ENCODE measurements around the gene RFX8.
A peak's percentile ranks its signal among the peaks of the same experiment; 100 is the strongest.
"Not testable (repeated sequence)": the region's sequence is repeated elsewhere in the genome, so short reads cannot be mapped to it uniquely, and the experiment has no call there.

RFX8 gene

DNA sequence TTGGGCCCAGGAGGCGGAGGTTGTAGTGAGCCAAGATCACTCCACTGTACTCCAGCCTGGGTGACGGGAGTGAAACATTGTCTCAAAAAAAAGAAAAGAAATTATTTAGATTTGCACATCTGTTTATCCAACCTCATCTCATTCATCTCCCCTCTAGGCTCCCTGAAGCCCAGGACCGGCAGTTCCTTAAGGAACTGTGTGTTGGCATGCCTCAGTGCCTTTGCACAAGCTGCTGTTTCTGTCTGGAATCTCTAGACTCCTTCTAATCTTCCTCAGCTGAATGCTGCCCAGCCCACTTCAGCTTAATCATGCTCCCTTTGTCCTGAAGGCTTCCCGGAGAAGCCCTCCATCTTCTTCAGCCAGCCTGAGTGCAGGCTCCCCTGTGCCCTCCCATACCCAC, 10.9 kb upstream of the RFX8 start:
- DNase-seq, result no peak

DNA sequence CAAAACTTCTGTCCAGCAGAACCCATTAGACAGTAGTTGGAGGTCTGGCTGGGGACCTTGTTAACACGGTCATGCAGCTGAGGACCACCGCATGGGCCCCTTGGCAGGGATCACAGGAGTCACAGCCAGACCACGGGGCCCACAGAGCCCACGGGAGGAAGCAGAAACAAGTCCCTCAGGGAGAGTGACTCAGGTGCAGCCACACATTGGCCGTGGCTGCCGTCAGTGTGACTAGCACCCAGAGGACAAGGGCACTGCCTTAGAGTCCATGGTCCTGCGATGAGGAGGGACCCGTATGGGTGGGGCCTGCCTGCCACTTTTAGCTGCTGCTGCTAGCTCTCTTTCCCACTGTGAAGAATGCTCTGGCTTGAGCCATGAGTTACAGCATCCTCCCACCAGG, 5.9 kb upstream of the RFX8 start:
- no peak for DNase-seq

DNA sequence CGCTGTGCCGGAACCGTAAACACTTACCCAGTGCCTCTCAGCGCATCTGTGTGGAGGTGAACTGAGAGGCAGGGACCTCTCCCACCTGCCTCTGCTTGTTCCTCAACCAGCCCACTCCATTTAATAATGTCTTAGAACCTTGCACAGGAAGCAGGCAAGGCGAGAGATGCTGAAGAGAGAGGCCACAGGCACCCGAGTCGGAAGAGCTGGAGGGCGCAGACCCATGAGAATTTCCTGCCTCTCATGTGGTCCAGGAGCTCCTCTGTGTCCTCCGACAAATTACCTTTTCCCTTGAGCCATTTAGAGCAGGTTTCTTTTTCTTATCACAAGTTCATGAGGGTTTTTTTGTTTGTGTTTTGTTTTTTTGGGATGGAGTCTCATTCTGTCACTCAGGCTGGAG, 4.9 kb upstream of the RFX8 start:
- no peak for DNase-seq

DNA sequence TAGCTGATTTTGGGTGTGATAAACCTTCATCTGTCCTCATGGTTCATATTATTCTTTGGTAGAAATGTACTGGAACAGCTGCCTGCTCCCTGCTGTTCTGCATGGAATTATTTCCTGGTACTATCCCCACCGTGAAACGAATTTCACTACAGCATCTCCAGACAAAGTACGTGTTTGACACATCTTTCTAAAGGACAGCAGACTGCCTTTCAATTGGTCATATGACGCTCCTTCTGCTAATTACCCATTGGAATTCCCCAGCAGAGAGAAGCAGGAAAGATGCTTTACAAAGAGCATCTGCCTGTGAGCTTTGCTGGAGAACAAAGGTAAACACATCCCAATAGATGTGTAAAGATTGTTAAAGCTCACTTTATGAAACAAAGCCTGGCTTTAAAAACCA, 4.4 kb upstream of the RFX8 start:
- no peak for DNase-seq

GRCh38 chr2:101478181-101479001, 3.5 kb upstream of the RFX8 start:
- no peak for DNase-seq

- no peak for DNase-seq
Measured at GRCh38 chr2:101477556-101477955, 2.6 kb upstream of the RFX8 start.

DNA sequence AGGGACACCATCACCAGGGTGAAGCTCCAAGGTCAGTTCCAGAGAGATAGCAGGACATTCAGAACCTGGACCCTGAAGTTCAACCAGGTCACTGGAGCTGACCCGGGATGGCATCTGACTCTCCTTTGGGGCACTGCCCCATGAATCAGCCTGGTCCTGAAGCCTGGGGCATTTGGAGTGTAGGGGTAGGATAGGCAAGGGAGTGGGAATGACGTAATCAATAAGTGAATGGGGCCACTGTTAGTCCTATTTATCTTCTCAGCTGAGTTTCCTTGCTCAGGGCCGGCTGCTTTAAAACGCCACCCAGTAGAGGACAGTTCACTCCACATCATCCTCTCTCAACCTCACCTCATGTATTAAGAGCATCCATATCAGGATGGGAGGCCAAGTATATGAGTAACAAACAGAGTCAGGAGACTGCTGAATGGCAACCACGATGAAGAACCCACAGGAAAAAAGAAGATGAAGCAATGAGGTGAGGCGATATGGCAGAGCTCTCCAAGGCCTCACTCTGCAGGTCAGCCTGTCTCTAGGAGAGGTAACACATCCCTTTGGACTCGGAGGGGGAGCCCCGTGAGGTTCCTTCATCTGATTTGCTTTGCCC, 1.8 kb upstream of the RFX8 start:
- DNase-seq, result no peak

- DNase-seq, result no peak
Measured at GRCh38 chr2:101473911-101474701, 806 bp downstream of the RFX8 start.

- no peak for DNase-seq
Measured at GRCh38 chr2:101473591-101473910, 1.4 kb downstream of the RFX8 start.

DNA sequence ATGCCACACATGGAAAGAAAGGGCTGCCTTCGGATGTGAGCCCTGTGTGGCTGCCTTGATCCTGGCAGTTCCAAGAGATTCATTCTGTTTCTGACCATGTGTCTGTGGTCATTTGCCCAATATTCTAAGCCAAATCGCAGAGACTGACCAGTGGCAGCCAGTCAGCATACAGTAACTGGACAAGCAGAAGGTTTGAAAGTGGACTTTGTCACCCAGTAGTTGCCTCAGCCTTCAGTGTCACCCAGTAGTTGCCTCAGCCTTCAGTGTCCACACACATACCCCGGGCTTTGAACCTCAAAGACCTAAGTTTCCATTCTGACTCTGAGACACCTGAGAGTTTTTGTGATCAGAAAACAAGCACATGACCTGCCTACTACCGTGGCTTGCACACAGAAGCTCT, 5.0 kb downstream of the RFX8 start:
- DNase-seq, result no peak

- no peak for DNase-seq
Measured at GRCh38 chr2:101467306-101467705, 7.6 kb downstream of the RFX8 start.

DNA sequence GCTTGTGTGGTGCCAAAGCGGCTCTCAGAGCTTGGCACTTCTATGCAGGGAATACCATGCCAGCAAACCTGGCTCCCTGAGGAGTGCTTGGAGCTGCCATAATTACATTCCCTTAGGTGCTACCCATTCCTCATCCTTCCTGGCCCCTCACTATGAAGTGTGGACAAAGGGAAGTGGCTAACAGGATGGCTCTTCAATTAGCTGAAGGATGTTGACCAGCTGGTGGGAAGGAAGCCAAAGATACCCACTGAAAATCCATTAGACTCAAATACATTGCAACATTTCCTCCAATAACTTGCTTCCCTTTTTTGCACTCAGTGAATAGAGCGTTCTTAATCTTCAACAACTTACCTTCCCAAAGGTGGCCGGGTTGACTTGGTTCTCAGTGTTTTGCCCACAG, 8.5 kb downstream of the RFX8 start:
- no peak for DNase-seq

DNA sequence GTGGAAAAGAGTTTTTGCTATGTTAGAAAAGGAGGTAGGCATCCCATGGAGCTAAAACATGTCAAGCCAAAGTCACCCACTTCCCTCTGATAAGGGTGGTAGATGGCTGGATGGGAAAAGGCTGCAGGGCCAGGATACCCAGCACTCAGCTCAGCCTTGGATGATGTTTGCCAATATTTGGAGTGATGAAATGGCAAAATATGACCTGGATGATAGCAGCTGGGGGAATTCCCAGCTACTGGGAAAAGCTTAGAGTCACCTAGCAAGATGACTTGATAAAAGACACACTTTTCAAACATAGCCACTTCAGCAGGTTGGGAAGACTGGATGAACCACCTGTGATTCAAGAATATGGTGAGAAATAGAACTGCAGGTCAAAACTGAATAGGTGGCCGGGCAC, 10.1 kb downstream of the RFX8 start:
- DNase-seq, result no peak

- no peak for DNase-seq
Measured at GRCh38 chr2:101463911-101464641, 10.8 kb downstream of the RFX8 start.

DNA sequence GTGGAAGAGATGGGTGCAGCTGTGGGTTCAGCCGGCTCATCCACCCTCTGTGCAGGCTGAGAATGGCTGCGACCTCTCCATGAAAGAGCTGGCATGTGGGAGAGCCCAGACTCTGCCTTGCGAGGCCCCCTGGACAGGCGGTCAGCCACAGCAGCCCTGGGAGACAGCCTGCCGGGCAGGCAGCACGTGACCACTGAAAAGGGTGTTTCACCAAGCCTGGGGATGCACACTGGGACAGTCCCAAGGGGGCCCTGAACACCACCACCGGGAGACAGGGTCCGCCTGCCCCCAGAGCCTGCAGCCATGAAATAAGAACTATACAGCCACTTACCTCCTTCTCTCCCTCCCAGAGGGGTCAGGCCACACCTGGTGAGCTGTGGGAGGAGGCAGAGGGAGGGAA, 11.5 kb downstream of the RFX8 start:
- DNase-seq, result no peak

DNA sequence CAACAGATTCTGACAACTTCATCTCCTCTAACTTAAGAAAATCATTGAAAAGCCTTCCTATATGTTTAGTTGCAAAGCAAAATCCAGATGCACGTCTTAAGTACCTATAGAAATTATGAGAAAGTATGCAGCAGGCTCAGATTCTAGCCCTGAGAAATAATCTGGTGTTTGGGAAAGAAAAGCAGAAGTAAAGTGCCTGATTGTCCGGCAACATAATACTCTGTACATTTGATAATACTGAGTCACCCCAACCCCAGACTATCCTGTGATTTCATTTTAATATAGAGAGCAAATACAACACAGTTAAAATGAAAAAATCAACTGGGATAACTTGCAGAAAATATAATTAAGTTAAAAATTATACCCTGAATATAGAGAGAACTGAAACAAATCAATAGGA, 13.5 kb downstream of the RFX8 start:
- peak; percentile 16 for DNase-seq

- DNase-seq, result not testable (repeated sequence)
Measured at GRCh38 chr2:101454408-101454807, 20.5 kb downstream of the RFX8 start.

DNA sequence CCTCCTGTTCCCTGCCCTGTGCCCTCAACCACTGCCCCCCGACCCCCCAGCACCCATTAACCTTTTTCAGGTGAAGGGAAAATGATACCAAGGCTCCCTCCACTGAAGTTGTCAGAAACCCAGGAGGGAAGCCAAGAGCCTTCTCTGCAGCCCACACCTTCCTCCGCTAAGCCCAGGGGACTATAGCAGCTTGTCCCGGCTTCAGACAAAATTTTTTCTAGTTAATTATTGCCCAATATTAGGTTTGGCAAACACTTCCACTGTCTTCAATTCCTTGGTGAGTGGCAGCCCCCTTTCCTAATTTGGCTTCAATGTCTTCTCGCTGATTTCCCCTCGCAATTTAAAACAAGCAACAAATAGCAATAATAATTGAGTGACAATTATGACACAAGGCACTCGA, 23.9 kb downstream of the RFX8 start:
- no peak for DNase-seq

- no peak for DNase-seq
Measured at GRCh38 chr2:101446869-101447268, 28.0 kb downstream of the RFX8 start.

GRCh38 chr2:101442667-101443061, 32.2 kb downstream of the RFX8 start:
- no peak for DNase-seq

GRCh38 chr2:101442042-101442666, 32.8 kb downstream of the RFX8 start:
- DNase-seq, result peak; percentile 21

GRCh38 chr2:101440127-101440738, 34.7 kb downstream of the RFX8 start:
- DNase-seq, result peak; percentile 58

DNA sequence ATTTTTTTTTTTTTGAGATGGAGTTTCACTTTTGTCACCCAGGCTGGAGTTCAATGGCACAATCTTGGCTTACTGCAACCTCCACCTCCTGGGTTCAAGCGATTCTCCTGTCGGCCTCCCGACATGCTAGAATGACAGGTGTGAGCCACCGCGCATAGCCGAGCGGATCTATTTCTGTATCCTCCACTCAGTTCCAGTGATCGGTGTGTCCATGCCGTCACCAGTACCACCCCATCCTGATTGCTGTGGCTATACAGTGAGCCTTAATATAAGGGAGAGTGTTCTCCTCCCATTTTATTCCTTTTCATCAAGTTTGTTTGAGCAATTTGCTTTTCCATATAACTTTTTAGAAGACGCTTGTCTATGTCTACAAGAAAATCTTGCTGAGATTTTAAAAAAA, 35.2 kb downstream of the RFX8 start:
- DNase-seq, result no peak

Measured in OCI-M1 (cell line).